Breast epithelium (tissue), 4 donors: ENCODE results near the gene WDR53. TPM values are rescaled to one million over a fixed set of nuclear protein-coding genes. Genes with fewer than 3 reads are reported as not detected.
"Not testable (repeated sequence)": the region's sequence is repeated elsewhere in the genome, so short reads cannot be mapped to it uniquely, and the experiment has no call there.

ENCODE experiments used
- DNase-seq, 2 donors: peaks; one replicate each; pipeline ENCODE4 v3.0.0-alpha.2; 2019; ENCODE audit warnings: low spot score in 2 of 2
- H3K27ac ChIP-seq, 2 donors: fragments of 200-600 bp; sonication (generic) in 1 of 2; one replicate each; pipeline ENCODE4 v1.5.1; 2016 to 2019; ENCODE audit warnings: mild to moderate bottlenecking in 1 of 2
- H3K27me3 ChIP-seq, 2 donors: fragments of 200-600 bp; sonication (generic) in 1 of 2; one replicate each; pipeline versions ENCODE4 v1.5.1 to v1.6.0; 2017 to 2019; ENCODE audit warnings: control low read depth in 1 of 2, mild to moderate bottlenecking in 1 of 2
- H3K36me3 ChIP-seq: fragments of 200-600 bp; one replicate; pipeline ENCODE4 v1.5.1; 2019
- H3K4me1 ChIP-seq, 2 donors: fragments of 200-600 bp; sonication (generic); one replicate each; pipeline ENCODE4 v1.5.1; 2016 to 2019; ENCODE audit warnings: control low read depth in 1 of 2
- H3K4me3 ChIP-seq, 3 donors: fragments of 200-600 bp; sonication (generic); 1 replicate in 2 of 3; 2 replicates in 1 of 3; pipeline ENCODE4 v1.5.1; 2016 to 2019; ENCODE audit warnings: mild to moderate bottlenecking in 3 of 3, moderate library complexity in 2 of 3
- H3K9me3 ChIP-seq, 2 donors: fragments of 200-600 bp; sonication (generic) in 1 of 2; one replicate each; pipeline ENCODE4 v1.5.1; 2016 to 2019; ENCODE audit warnings: control low read depth in 1 of 2
- POLR2A ChIP-seq: fragments of 450-650 bp; IDR thresholded peaks from one replicate; pipeline ENCODE4 v1.6.1; 2016; ENCODE audit warnings: antibody characterized with exemption, mild to moderate bottlenecking, moderate library complexity
- POLR2AphosphoS5 ChIP-seq, 3 donors: sonication (generic); formaldehyde crosslinking; IDR thresholded peaks; one replicate each; pipeline ENCODE4 v1.6.1; 2017; ENCODE audit warnings: antibody characterized with exemption in 3 of 3
- intact Hi-C: fragments of 100-400 bp; cut with DNase I; formaldehyde crosslinking; loops from one replicate; pipeline ENCODE4 v1.15.1; 2023; ENCODE audit warnings: low total_unique reads
- total RNA-seq, 3 donors: library from RNA; depleted of rRNA; stranded (reverse); fragments of >200 nt; gene quantifications; one replicate each; pipeline ENCODE4 v1.1.0, GENCODE V29; 2016
- TF ChIP-seq, protein P1 (sequence below), 3 donors: fragments of 450-650 bp; IDR thresholded peaks; one replicate each; pipeline ENCODE4 v1.5.1; 2016 to 2017; ENCODE audit warnings: antibody characterized with exemption in 3 of 3, mild to moderate bottlenecking in 3 of 3, moderate library complexity in 3 of 3

WDR53 gene
- total RNA-seq, result 1 to 10 TPM; 4.9 to 8.2 (median 6.1) TPM

DNA sequence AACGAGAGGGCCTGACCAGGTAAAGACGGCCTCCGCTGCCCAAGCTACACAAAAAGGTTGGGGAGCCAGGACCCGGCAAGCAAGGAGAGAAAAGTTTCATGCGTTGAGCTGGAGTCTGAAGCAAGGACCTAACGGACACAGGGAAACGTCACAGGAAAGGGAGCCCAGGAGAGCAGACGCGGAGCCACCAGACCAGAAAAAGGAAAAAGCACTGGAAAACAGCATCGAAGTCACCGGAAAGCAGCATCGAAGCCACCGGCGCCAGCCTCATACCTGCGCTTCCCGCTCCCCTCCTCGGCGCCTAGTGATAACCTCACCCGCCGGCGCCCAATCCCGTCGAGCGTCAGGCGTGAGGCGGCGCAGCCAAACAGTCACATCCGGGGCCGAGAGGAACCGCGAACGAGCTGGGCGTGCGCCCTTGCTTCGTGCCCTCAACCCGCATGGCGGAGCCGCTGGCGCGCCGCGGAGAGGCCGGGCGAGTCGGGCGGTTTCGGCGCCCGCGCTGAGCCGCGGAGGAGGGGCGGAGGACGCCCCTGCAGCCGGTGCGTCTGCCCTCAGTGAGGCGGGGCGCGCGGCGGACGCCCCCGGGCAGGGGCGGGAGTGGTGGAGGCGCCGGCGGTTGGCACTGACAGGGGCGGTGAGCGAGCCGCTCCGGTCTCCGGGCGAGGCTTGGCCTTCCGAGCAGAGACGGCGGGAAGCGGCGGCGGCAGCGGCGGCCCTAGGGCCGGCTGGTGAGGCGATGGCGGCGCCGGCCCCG is at the start of gene WDR53, which contains the start of gene FBXO45:
WDR53 (minus strand) TSS at position 309 of the 757 bp plus-strand sequence. CDS start 7,079 bp downstream, outside the sequence.
FBXO45 (plus strand) TSS at position 415 of the 757 bp plus-strand sequence; CDS start at position 740, 325 bp downstream.
- Histone ChIP-seq H3K4me3 (peak within 1 kb of the TSS; percentile 77 to 84 (median 80)), H3K9me3 (no peaks in the 10 kb centered on the region), H3K27ac (peak within 1 kb of the TSS; percentile 86 to 89), H3K36me3 (no peaks in the 10 kb centered on the region), H3K4me1 (peaks cover 4 to 6% of the 10 kb centered on the region in 2 donors), H3K27me3 (no peaks in the 10 kb centered on the region)
- peak; percentile 89 to 91 for DNase-seq
- intact Hi-C loops, result no loop called here
- TF ChIP-seq, protein P1, sequence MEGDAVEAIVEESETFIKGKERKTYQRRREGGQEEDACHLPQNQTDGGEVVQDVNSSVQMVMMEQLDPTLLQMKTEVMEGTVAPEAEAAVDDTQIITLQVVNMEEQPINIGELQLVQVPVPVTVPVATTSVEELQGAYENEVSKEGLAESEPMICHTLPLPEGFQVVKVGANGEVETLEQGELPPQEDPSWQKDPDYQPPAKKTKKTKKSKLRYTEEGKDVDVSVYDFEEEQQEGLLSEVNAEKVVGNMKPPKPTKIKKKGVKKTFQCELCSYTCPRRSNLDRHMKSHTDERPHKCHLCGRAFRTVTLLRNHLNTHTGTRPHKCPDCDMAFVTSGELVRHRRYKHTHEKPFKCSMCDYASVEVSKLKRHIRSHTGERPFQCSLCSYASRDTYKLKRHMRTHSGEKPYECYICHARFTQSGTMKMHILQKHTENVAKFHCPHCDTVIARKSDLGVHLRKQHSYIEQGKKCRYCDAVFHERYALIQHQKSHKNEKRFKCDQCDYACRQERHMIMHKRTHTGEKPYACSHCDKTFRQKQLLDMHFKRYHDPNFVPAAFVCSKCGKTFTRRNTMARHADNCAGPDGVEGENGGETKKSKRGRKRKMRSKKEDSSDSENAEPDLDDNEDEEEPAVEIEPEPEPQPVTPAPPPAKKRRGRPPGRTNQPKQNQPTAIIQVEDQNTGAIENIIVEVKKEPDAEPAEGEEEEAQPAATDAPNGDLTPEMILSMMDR (IDR thresholded peaks at IDR 0.05), result no peak
- TF ChIP-seq POLR2A, result peak; percentile 69
- TF ChIP-seq POLR2AphosphoS5 (IDR thresholded peaks at IDR 0.05), result peak; percentile 86 to 97 (median 88)

DNA sequence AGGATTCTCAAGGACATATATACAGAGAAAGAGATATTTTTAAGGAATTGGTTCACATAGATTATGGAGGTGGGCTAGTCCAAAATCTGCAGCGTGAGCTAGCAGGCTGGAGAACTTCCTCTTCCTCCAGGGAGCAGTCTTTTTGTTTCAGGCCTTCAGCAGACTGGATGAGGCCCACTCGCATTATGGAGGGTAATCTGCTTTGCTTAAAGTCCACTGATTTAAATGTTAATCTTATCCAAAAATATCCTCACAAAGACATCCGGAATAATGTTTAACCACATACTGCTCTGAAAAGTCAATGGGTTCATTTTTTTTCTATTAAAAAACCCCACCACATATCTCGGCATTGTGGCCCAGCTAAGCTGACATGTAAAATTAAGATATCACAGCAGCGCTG is 48.9 kb upstream of the WDR53 start:
- Histone ChIP-seq H3K36me3 (no peaks in the 10 kb centered on the region), H3K4me3 (no peak overlapping the region), H3K27ac (no peak overlapping the region), H3K9me3 (no peaks in the 10 kb centered on the region), H3K4me1 (no peaks in the 10 kb centered on the region), H3K27me3 (no peaks in the 10 kb centered on the region)
- DNase-seq, result no peak
- intact Hi-C loops, result no loop called here
- TF ChIP-seq, protein P1 (IDR thresholded peaks at IDR 0.05), result no peak
- TF ChIP-seq POLR2A (no peak), POLR2AphosphoS5 (IDR thresholded peaks at IDR 0.05) (no peak)

DNA sequence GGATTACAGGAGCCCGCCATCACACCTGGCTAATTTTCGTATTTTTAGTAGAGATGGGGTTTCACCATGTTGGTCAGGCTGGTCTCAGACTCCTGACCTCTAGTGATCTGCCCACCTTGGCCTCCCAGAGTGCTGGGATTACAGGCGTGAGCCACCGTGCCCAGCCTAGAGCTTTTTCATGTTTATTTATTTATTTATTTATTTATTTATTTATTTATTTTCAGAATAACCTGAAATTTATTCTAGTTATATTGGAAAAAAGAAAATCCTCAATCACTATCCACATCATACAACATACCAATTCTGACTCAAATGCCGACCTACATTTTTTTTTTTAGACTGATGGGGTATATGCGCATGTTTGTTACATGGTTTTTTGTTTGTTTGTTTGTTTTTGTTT is 46.9 kb upstream of the WDR53 start:
- H3K36me3 ChIP-seq, H3K4me3 ChIP-seq, H3K27me3 ChIP-seq, H3K4me1 ChIP-seq, H3K9me3 ChIP-seq, intact Hi-C loops, DNase-seq, H3K27ac ChIP-seq: not testable (repeated sequence)

DNA sequence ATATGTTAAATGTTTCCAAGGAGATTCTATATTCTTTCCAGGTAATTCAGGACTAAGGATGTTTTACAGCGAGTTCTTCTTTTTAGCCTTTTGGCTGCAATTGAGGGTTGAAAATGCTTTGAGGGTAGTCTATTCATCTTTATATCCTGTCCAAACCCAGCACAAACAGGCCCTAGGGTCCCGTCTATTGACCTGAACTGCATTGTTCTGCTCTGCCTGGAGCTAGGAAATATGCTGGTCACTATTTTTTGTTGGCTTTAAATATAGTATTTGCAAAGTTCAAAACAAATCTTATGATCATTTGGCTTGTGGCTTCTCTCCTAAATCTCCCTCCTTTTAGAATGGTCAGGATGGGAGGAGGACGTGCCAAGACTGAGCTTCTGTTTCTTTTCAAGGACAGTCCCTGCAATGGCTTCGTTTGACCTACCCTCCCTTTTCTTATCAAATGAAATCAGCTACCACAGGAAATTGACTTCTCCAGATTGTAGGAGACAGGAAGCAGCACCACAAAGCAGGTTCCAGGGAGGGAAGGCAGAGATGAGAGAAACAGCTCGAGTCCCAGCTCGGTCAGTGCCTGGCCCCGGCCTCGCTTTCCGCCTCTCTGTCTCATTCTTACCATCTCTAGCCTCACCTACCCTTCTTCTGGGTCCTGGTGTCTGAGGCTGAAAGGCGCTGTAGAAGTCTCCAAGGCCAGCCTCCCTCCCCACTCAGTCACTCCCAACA is 43.6 kb upstream of the WDR53 start:
- no peak for DNase-seq
- intact Hi-C loops, result no loop called here
- Histone ChIP-seq H3K27ac (peak overlapping the region in 1 of 2 donors; percentile 61), H3K27me3 (no peaks in the 10 kb centered on the region), H3K4me3 (no peak overlapping the region), H3K4me1 (no peaks in the 10 kb centered on the region), H3K36me3 (no peaks in the 10 kb centered on the region), H3K9me3 (no peaks in the 10 kb centered on the region)
- TF ChIP-seq, protein P1 (IDR thresholded peaks at IDR 0.05), result no peak
- TF ChIP-seq POLR2AphosphoS5 (IDR thresholded peaks at IDR 0.05), result peak in 1 of 3 donors; percentile 17

DNA sequence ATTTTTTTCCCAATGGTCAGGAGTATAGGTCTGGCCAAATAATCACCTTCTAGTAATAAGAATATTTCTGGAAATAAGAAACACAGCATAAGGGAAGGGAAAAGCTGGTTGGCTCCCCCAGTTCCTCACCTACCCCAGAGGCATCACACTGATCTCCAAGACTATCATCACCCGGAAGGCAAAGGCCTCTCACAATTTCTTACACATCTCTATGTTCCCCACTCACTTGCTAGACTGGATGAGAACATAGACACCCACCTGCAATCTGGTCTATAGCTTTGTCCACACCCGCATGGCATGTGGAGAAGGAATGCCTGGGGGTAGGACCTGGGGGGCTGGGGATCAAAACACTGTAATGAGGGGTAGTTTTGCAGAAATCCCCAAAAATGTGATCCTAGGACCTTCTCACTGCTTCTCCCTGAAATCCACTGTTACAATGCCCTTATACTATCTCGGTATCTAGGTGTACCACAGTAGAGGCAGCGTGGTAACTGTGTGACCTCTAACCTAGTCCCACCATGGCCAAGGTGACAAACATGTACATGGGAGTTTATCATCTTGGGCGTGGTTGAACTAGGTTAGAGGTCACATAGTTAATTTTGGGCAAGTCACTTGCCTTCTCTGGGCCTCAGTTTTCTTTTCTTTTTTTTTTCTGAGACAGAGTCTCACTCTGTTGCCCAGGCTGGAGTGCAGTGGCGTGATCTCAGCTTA is 41.6 kb upstream of the WDR53 start:
- H3K4me1 ChIP-seq, result no peaks in the 10 kb centered on the region
- no peak overlapping the region for H3K4me3 ChIP-seq
- peak overlapping the region in 1 of 2 donors; percentile 2 for H3K27ac ChIP-seq
- DNase-seq, result no peak
- TF ChIP-seq POLR2A (no peak), POLR2AphosphoS5 (IDR thresholded peaks at IDR 0.05) (no peak)
- TF ChIP-seq, protein P1 (IDR thresholded peaks at IDR 0.05), result no peak
- H3K27me3 ChIP-seq, result no peaks in the 10 kb centered on the region
- intact Hi-C loops, result loop anchor here (1.0 kb wide), 1 partner anchor 11 kb away; no protein-coding TSS in a partner anchor
- no peaks in the 10 kb centered on the region for H3K36me3 ChIP-seq
- no peaks in the 10 kb centered on the region for H3K9me3 ChIP-seq
